ENCODE results near the gene SCYL1.

Gene SCYL1

GRCh38 chr11:65559535-65559934, 34.7 kb downstream of the SCYL1 start:
- Histone ChIP-seq H4K20me1 (ENCODE audit: insufficient read depth, low read length) (no peaks in the 10 kb centered on the region), H3K9ac (ENCODE audit: low read length) (no peak overlapping the region), H3K4me2 (ENCODE audit: low read length) (no peak overlapping the region), H3K4me3 (ENCODE audit: low read length) (no peak overlapping the region), H2AFZ (ENCODE audit: low read depth, low read length) (no peak overlapping the region), H3K36me3 (replicated peaks; ENCODE audit: low read depth, low read length) (no peaks in the 10 kb centered on the region), H3K27ac (ENCODE audit: low read length) (no peak overlapping the region), H3K27me3 (ENCODE audit: low read depth, low read length) (peaks cover 9% of the 10 kb centered on the region), H3K79me2 (ENCODE audit: low read length) (no peaks in the 10 kb centered on the region), H3K9me3 (ENCODE audit: insufficient read depth, low read length) (no peaks in the 10 kb centered on the region), H3K4me1 (ENCODE audit: low read length) (peaks cover 14% of the 10 kb centered on the region)
- TF ChIP-seq CTCF (IDR thresholded peaks at IDR 0.05; ENCODE audit: low read depth, low read length) (no peak), EZH2phosphoT487 (IDR thresholded peaks at IDR 0.05; ENCODE audit: low read depth) (no peak)

- Histone ChIP-seq H3K4me1 (ENCODE audit: low read length) (peaks cover 14% of the 10 kb centered on the region), H3K27me3 (ENCODE audit: low read depth, low read length) (peaks cover 9% of the 10 kb centered on the region), H3K79me2 (ENCODE audit: low read length) (no peaks in the 10 kb centered on the region), H3K36me3 (replicated peaks; ENCODE audit: low read depth, low read length) (no peaks in the 10 kb centered on the region), H3K4me3 (ENCODE audit: low read length) (no peak overlapping the region), H4K20me1 (ENCODE audit: insufficient read depth, low read length) (no peaks in the 10 kb centered on the region), H3K9me3 (ENCODE audit: insufficient read depth, low read length) (no peaks in the 10 kb centered on the region), H2AFZ (ENCODE audit: low read depth, low read length) (no peak overlapping the region), H3K27ac (ENCODE audit: low read length) (no peak overlapping the region), H3K4me2 (ENCODE audit: low read length) (no peak overlapping the region), H3K9ac (ENCODE audit: low read length) (no peak overlapping the region)
- TF ChIP-seq EZH2phosphoT487 (IDR thresholded peaks at IDR 0.05; ENCODE audit: low read depth) (no peak), CTCF (IDR thresholded peaks at IDR 0.05; ENCODE audit: low read depth, low read length) (no peak)
These were observed 35.2 kb downstream of the SCYL1 start for GRCh38 chr11:65559951-65560537.

GRCh38 chr11:65560555-65561418, 35.9 kb downstream of the SCYL1 start:
- Histone ChIP-seq H3K9ac (ENCODE audit: low read length) (no peak overlapping the region), H3K4me3 (ENCODE audit: low read length) (no peak overlapping the region), H3K79me2 (ENCODE audit: low read length) (no peaks in the 10 kb centered on the region), H3K27me3 (ENCODE audit: low read depth, low read length) (peaks cover 9% of the 10 kb centered on the region), H4K20me1 (ENCODE audit: insufficient read depth, low read length) (no peaks in the 10 kb centered on the region), H3K4me2 (ENCODE audit: low read length) (no peak overlapping the region), H3K9me3 (ENCODE audit: insufficient read depth, low read length) (no peaks in the 10 kb centered on the region), H2AFZ (ENCODE audit: low read depth, low read length) (no peak overlapping the region), H3K27ac (ENCODE audit: low read length) (no peak overlapping the region), H3K4me1 (ENCODE audit: low read length) (peaks cover 14% of the 10 kb centered on the region), H3K36me3 (replicated peaks; ENCODE audit: low read depth, low read length) (no peaks in the 10 kb centered on the region)
- no peak for TF ChIP-seq EZH2phosphoT487 (IDR thresholded peaks at IDR 0.05; ENCODE audit: low read depth)
- no peak for TF ChIP-seq CTCF (IDR thresholded peaks at IDR 0.05; ENCODE audit: low read depth, low read length)

- TF ChIP-seq EZH2phosphoT487 (IDR thresholded peaks at IDR 0.05; ENCODE audit: low read depth) = no peak
- TF ChIP-seq CTCF (IDR thresholded peaks at IDR 0.05; ENCODE audit: low read depth, low read length) = no peak
- H4K20me1 ChIP-seq (ENCODE audit: insufficient read depth, low read length) = no peaks in the 10 kb centered on the region
- peaks cover 9% of the 10 kb centered on the region for H3K27me3 ChIP-seq (ENCODE audit: low read depth, low read length)
- H2AFZ ChIP-seq (ENCODE audit: low read depth, low read length) = no peak overlapping the region
- H3K9ac ChIP-seq (ENCODE audit: low read length) = no peak overlapping the region
- H3K4me2 ChIP-seq (ENCODE audit: low read length) = no peak overlapping the region
- H3K4me1 ChIP-seq (ENCODE audit: low read length) = peaks cover 14% of the 10 kb centered on the region
- H3K4me3 ChIP-seq (ENCODE audit: low read length) = no peak overlapping the region
- no peaks in the 10 kb centered on the region for H3K9me3 ChIP-seq (ENCODE audit: insufficient read depth, low read length)
- H3K27ac ChIP-seq (ENCODE audit: low read length) = no peak overlapping the region
- no peaks in the 10 kb centered on the region for H3K79me2 ChIP-seq (ENCODE audit: low read length)
- H3K36me3 ChIP-seq (replicated peaks; ENCODE audit: low read depth, low read length) = peaks cover 4% of the 10 kb centered on the region
These were observed 37.1 kb downstream of the SCYL1 start for GRCh38 chr11:65562020-65562419.

All from OCI-LY3 (cell line).